Fibroblast of mammary gland (primary cell): ENCODE results near the gene DENND10.
"Not testable (repeated sequence)": the region's sequence is repeated elsewhere in the genome, so short reads cannot be mapped to it uniquely, and the experiment has no call there.

Experiments used
- DNase-seq: peaks from one replicate; pipeline ENCODE4 v3.0.0-alpha.2; 2010; ENCODE audit warnings: low read depth
- H3K4me3 ChIP-seq: 2 replicates; pipeline ENCODE4 v1.5.1; 2011; ENCODE audit warnings: low read depth, mild to moderate bottlenecking, low read length, moderate library complexity; ENCODE audit not compliant: control insufficient read depth
- CTCF ChIP-seq: conservative IDR thresholded peaks from 2 replicates; pipeline ENCODE4 v1.5.1; 2011; ENCODE audit warnings: low read depth, low read length, inconsistent platforms; ENCODE audit not compliant: control insufficient read depth, insufficient read depth

DENND10 gene

GRCh38 chr10:119133949-119134348 is 30.0 kb downstream of the DENND10 start:
- no peak for DNase-seq

GRCh38 chr10:119135513-119135881 is 31.6 kb downstream of the DENND10 start:
- DNase-seq: peak; percentile 77
- TF ChIP-seq CTCF: no peak
- H3K4me3 ChIP-seq: no peak overlapping the region

More at GRCh38 chr10:119133949-119134348, 30.0 kb downstream of the DENND10 start:
- TF ChIP-seq CTCF: no peak
- H3K4me3 ChIP-seq: no peak overlapping the region

GRCh38 chr10:119136084-119136483 is 32.2 kb downstream of the DENND10 start:
- TF ChIP-seq CTCF: no peak
- peak; percentile 24 for DNase-seq
- H3K4me3 ChIP-seq: no peak overlapping the region

- DNase-seq, H3K4me3 ChIP-seq: not testable (repeated sequence)
These were observed 34.0 kb downstream of the DENND10 start for GRCh38 chr10:119137878-119138277.

- DNase-seq: peak; percentile 19
- no peak for TF ChIP-seq CTCF
- no peak overlapping the region for H3K4me3 ChIP-seq
These were observed 34.7 kb downstream of the DENND10 start for GRCh38 chr10:119138346-119139306.

GRCh38 chr10:119139464-119140067 is 35.7 kb downstream of the DENND10 start:
- H3K4me3 ChIP-seq: no peak overlapping the region
- peak; percentile 62 for TF ChIP-seq CTCF

GRCh38 chr10:119140603-119141245 is 36.8 kb downstream of the DENND10 start:
- H3K4me3 ChIP-seq: no peak overlapping the region
- TF ChIP-seq CTCF: no peak
- DNase-seq: no peak

More at GRCh38 chr10:119139464-119140067, 35.7 kb downstream of the DENND10 start:
- peak; percentile 33 for DNase-seq
